Fibroblast of mammary gland (primary cell): Measurements from ENCODE around the gene AIF1.

Experiments
- DNase-seq: peaks from one replicate; pipeline ENCODE4 v3.0.0-alpha.2; 2010; ENCODE audit warnings: low read depth
- H3K4me3 ChIP-seq: 2 replicates; pipeline ENCODE4 v1.5.1; 2011; ENCODE audit warnings: low read depth, mild to moderate bottlenecking, low read length, moderate library complexity; ENCODE audit not compliant: control insufficient read depth
- CTCF ChIP-seq: conservative IDR thresholded peaks from 2 replicates; pipeline ENCODE4 v1.5.1; 2011; ENCODE audit warnings: low read depth, low read length, inconsistent platforms; ENCODE audit not compliant: control insufficient read depth, insufficient read depth

Gene AIF1

GRCh38 chr6:31655349-31656237, 40.6 kb downstream of the AIF1 start, which contains the start of gene APOM:
APOM (plus strand) TSS chr6:31655894; CDS start chr6:31655967, 73 bp downstream.
- H3K4me3 ChIP-seq, result no peak within 1 kb of the TSS
- DNase-seq, result no peak
- no peak for TF ChIP-seq CTCF

GRCh38 chr6:31657406-31658157, 42.5 kb downstream of the AIF1 start:
- TF ChIP-seq CTCF, result no peak
- no peak for DNase-seq
- H3K4me3 ChIP-seq, result no peak overlapping the region

DNA sequence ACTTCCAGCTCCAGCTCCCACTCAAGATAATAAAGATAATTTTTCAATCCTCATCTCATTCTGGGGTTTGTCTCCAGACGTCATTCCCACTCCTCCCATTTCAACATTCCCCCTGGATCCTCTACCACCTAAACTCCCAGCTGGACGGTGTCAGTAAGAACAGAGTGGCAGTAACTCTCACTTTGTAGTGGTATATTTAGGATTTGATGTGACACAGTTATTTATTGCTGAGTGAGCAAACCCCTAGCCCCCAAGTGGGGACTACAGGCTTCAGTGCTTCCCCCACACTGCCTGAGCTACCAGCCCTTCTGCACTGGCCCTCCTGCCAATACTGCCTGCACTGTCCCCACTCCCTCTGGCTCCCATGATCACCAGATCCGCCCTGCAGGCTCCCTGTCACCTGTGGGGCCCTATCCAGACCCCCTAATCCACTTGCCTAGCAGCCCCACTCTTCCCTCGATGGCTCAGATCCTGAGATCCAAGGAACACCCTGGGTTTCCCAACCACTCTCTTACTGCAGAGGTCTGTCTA, 43.2 kb downstream of the AIF1 start:
- no peak for TF ChIP-seq CTCF
- H3K4me3 ChIP-seq, result no peak overlapping the region
- DNase-seq, result no peak

DNA sequence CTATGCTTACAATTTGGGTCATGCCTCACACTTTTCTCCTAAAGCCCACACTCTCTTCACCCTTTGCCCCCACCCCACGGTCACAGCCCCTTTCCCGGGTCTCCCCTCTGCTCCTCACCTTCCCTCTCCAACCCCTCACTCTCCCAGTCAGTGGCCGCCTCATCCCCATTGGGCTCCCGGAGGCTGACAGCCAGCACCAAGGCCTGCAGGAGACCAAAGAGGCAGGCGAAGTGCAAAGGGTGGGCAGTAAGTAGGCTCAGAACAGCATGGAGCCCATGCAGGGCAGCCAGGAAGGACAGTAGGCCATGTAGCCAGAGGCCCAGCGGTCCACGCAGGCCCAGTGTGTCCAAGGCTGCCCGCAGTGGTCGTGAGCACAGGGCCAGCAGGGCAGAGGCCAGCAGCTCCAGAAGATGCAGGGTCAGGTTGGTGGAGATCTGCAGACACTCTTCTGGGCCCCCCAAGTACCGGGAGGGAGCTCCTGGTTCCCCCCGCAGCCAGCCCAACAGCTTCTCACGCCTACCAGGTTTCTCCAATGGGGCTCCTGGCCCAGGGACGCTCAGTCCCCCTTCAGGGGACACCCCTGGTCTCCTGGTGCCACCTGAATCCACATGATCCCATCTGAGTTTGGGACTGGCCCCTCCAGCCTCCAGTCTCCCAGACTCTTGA, 44.1 kb downstream of the AIF1 start:
- no peak for DNase-seq
- no peak for TF ChIP-seq CTCF
- H3K4me3 ChIP-seq, result peak overlapping the region; percentile 89

DNA sequence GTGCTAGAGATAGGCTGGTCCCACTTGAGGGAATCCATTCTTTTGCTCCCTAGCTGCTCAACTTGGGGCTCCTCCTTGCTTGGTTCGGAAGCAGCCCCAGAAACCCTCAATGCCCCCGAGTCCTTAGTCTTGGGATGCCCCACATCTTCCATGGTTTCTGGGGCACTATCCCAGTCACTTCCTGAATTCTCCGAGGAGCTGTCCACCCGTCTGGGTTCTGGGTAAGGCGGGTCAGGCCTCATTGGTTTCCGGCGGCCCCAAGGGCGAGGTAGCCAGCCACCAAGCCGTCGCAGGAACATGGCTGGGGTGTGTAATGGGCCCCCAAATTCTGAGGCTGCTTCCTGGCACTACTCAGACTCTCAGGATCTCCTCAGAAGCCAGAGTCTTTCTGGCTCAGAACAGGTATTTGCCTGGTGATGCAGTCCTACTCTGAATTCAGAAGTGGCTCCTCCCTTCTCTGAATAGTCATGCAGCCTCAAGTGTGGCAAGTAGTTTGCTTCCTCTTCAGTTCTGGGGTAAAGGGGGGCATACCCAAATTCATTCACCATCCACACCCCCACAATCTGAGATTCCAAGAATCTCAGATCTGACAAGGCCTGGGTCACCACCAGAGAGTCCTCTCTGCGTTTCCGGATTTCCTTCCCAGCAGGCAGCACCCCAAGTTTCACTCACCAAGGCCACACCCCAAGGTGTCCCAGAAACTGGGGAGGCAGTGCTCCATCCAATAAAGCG, 44.8 kb downstream of the AIF1 start:
- DNase-seq, result peak; percentile 31
- peak overlapping the region; percentile 89 for H3K4me3 ChIP-seq
- no peak for TF ChIP-seq CTCF
